Measurements from ENCODE around the gene TBPL2.
A peak's percentile ranks its signal among the peaks of the same experiment; 100 is the strongest.
"Not testable (repeated sequence)": the region's sequence is repeated elsewhere in the genome, so short reads cannot be mapped to it uniquely, and the experiment has no call there.

The TBPL2 gene

DNA sequence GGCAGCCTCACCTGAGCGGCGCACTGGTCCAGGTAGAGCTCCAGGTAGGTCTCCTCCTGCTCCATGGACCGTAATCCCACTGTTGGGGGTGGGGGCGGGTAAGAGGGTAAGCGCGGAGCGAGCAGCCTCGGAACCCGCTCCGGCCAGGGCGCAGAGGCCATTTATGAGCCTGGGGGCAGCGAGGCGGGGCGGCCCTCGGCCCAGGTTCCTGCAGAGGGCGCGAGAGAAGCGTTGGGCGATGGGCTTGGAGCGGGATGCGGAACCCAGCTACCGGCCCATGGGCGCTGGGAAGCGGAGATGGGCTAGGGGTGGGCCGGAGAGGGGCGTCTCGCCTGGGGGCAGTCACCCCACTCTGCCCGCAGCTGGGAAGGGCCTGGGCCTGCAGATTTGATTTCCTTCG, at the start of gene TBPL2:
TBPL2 (minus strand) TSS at position 232 of the 400 bp plus-strand sequence; CDS start at position 65, 167 bp downstream.
- no peak for DNase-seq (ENCODE audit: low read depth in 2 of 2, low spot score in 1 of 2)

DNA sequence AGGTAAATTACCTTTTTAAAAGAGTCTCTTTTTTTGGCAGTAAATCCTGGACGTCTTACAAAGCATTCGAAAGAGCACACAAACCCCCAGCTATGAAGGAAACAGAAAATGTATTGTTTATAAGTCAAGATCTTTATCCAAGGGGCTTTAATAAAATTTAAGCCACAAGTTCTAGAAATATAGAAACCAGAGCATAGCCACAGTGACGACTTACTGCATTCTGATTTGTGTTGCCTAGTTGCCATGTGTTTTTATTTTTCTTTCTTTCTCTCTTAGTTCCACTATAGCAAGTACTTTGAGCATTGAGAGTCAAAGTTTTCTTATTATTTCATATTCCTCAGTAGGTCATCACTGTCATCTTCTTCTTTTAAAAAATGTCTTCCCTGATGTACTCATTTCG, 47.8 kb upstream of the TBPL2 start:
- DNase-seq (ENCODE audit: low read depth in 2 of 2, low spot score in 1 of 2), result no peak

DNA sequence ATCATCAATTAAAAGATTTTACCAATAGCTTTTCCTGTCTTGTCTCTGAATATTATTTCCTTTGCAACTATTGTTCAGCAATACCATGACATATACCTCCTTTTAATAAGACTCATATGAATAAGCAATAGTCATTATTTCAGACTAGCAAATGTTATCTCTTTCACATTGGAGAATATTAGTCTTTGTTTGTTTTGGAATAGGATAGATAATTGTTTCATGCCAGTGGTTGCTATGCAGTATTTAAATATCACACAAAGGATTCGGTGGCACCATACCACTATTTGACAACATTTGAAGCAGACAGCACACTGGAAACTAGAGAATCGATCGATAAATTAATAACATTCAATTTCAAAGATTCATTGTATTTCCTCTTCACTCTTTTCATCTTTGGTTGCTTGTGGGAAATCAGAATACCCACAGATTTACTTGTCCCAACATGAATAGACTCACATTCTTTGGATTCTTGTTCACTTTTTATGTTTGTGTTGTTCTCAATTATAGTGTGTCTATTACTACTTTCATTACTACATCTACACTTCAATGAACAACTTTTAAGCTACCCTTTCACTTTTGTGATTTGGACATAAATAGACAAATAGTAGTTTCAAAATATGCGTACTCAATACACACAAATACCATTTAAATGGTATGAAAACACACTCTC, 42.7 kb upstream of the TBPL2 start:
- DNase-seq (ENCODE audit: low read depth in 2 of 2, low spot score in 1 of 2), result no peak

DNA sequence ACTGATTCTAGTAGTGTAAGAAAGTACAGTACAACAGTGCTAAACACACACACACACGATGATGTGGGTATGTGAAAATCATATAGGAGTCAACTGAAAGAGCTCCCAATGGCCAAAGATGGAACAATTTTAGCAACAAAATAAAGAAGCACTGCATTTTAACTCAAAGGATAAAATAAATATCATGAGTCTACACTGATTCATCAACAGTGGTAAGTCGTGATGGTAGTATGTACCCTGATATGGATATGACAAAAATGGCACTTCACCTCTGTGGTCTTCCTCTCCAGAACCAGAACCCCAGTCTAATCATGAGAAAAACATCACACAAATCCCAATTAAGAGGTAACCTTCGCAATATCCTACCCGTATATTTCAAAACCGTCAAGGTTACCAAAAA, 41.4 kb upstream of the TBPL2 start:
- no peak for DNase-seq (ENCODE audit: low read depth in 2 of 2, low spot score in 1 of 2)

DNA sequence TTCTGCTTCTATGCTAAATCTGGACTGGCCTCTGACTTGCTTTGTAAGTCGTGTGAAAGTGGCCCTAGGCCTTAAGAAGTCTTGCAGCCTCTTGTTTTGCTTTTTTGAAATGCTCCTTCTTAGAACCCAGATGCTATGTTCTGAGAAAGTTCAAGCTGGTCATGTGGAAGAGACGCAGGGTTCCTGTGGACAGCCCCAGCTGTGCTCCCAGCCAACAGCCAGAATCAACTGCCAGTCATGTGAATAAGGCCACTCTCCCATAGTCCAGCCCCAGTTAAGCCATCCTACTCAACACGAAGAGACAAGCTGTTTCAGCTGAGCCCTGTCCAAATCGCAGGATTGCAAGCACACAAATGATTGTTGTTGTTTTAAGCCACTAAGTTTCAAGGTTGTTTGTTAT, 37.3 kb upstream of the TBPL2 start:
- DNase-seq (ENCODE audit: low read depth in 2 of 2, low spot score in 1 of 2), result no peak

DNA sequence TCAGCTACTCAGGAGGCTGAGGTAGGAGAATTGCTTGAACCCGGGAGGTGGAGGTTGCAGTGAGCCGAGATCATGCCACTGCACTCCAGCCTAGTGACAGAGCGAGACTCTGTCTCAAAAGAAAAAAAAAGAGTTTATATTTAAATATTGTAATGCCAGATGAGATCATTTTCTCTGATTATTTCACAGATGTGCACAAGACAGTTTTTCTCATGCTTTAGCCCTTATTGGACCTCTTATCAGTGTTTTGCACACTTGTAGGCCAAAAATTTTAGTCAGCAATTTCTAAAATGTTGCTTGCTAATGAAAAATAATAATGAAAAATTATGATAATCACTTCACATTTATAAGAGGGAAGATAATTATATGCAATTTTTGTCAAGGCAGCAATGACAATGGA, 36.0 kb upstream of the TBPL2 start:
- not testable (repeated sequence) for DNase-seq (ENCODE audit: low read depth in 2 of 2, low spot score in 1 of 2)

DNA sequence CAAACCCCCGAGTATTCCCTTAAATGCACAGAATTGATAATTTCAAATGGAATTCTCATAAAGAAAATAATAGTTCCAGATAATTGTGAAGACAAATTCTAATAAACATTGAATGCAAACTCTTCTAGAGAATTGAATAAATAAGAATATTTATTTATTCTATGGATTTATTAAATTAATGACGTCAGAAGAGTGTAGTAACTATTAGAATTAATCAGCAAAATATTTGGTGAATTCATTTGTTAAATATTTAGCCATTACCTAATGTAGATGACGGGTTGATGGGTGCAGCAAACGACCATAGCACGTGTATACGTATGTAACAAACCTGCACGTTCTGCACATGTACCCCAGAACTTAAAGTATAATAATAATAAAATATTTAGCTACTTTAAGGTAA, 33.4 kb upstream of the TBPL2 start:
- no peak for DNase-seq (ENCODE audit: low read depth in 2 of 2, low spot score in 1 of 2)

DNA sequence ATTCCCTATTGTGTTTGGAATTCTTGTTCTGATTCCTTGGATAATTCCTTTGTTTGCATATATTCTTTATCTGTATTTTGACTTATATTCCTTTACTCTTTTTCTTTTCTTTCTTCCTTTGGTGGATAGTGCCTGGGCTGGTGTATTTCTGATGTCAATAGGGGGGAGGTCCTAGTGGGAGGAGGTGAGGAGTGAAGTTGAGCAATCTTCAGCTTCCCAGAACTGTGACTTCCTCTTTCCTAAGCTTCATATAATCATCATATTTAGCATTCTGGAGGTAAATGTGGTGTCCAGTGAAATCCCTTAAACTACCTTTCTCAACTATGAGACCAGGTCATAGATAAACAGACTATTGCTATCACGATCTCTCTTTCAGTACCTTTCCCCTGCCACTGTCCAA, 29.6 kb upstream of the TBPL2 start:
- DNase-seq (ENCODE audit: low read depth in 2 of 2, low spot score in 1 of 2), result no peak

DNA sequence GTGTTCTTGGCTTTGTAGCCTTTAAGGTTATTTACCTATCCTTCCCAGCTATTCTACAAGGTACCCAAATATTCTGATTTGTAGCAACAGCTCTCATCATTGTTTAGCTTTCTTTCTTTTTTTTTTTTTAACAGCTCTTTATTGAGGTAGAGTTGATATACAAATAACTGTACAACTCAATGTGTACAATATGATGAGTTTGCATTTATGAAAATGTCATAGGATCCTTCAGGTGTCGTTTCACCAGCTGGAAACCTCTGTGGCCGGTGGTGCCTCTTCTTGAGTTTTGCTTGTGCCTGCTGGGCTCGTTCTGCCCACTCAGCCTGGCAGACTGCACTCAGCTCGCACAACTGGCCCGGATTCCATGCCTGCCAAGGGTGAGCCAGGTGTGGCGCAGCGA, 26.9 kb upstream of the TBPL2 start:
- no peak for DNase-seq (ENCODE audit: low read depth in 2 of 2, low spot score in 1 of 2)

DNA sequence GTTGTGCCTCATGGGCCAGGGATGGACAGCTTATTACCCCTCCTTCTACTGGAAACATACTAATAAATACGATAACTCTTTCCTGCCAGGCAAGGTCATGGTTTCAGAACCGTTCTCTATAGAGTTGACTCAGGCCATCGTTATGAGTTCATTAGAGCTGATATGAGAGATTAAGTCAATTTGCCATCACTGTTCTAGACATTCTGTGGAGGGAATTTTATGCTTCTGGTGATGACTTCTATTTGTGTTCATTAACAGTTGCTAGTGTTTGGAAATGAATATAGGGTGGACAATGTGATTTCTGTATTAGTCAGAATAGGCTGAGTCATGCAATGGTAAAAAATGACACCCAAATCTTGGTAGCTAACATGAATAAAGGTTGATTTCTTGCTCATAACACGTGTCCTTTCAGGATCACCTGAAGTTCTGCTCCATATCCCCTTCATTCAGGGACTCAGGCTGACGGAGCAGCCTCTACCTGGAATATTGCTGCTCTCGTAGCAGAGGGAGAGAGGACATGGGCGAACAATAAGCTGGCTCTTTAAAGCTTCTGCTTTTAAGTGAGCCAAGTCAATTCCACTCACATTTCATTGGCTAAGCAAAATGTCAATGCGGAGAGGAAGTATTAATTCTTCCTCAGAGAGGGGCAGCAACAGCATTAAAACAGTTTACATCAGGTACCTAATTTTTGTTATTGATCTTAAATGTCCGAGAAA, 18.5 kb upstream of the TBPL2 start:
- no peak for DNase-seq (ENCODE audit: low read depth in 2 of 2, low spot score in 1 of 2)

DNA sequence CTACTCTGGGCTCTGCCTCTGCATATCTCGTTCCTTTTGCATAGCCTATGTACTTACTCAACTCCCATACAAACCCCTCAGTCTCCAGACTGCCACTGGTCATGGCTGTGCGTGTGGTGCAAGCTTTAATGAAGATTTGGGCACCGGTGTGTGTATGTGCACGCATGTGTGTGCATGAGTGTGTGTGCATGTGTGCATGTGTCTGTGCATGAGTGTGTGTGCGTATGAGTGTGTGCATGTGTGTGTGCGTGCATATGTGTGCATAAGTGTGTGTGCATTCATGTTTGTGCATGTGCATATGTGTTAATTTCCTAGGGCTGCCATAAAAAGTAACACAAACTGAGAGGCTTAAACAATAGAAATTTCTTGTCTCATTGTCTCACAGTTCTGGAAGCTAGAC, 17.1 kb upstream of the TBPL2 start:
- DNase-seq (ENCODE audit: low read depth in 2 of 2, low spot score in 1 of 2), result no peak

DNA sequence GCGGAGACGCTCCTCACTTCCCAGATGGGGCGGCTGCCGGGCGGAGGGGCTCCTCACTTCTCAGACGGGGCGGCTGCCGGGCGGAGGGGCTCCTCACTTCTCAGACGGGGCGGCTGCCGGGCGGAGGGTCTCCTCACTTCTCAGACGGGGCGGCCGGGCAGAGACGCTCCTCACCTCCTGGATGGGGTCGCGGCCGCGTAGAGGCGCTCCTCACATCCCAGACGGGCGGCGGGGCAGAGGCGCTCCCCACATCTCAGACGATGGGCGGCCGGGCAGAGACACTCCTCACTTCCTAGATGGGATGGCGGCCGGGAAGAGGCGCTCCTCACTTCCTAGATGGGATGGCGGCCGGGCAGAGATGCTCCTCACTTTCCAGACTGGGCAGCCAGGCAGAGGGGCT, 16.0 kb upstream of the TBPL2 start:
- not testable (repeated sequence) for DNase-seq (ENCODE audit: low read depth in 2 of 2, low spot score in 1 of 2)

DNA sequence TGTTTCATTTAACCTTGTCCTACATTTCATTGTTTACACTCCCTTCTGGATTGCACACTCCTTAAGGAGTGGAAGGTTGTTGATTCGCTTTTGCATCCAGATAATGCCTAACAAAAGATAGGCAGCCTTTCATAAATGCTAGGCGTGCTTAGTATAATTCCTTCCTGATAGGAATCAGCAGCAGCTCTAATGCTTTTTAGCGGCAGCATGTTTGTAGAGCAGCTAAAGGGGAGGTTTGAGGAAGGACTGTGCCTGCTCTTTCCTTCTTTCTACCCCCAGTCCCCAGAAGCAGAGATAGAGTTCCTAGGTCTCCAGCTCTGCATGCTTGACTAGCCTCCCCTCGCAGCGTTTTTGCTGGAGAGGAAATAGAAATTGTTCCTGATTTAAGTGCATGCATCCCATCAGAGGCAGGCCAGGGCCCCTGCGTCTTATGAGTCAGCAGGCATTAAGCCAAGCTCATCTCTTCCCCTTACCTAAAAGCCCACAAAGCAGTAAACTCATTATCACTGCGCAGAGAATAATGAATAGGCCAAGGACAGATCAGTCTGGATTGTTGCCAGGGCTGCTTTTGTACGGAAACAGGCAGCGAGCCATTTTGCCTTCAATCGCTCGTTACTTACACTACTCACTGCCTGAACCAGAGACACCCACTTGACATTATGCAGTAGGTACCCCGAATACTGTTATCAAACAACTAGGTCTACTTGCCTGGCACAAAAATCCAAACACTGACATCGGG, 14.0 kb upstream of the TBPL2 start:
- DNase-seq (ENCODE audit: low read depth in 2 of 2, low spot score in 1 of 2), result no peak

DNA sequence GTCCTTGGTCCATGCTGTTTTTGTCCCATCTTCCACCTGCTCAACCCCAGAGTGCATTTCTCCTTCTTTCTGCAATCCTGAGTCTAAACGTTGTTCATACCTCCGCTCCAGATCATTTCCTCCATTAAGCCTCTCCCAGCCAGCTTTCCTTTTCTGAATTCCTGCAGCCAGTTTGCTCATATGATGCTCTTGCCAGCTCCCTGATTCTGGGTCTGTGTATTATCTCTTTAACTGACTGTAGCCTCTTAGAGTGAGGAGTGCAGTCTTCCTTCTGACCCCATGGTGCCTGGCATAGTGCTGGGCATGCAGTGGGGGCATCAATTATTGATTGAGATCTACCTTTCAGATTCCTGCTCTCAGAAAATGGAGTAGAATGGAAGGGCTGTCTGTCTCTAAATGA, 11.5 kb upstream of the TBPL2 start:
- DNase-seq (ENCODE audit: low read depth in 2 of 2, low spot score in 1 of 2), result no peak

DNA sequence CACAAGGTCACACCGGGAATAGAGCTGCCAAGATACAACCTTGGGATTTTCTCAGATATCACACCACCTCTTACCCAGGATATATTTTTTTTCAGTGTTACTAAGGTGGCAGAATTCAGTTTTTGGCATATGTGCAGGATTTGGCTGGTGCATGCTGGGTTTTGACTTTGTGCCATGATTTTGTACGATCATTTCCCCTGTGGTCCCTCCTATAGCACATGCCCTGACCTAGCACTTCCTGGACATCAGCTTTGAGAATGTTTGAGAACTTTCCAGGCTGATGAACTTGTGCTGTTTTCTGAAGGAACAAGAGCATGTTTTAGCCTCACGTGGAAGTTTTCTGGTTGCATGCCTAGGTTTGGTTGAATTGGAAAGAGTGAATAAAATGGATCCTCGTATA, 11.0 kb upstream of the TBPL2 start:
- DNase-seq (ENCODE audit: low read depth in 2 of 2, low spot score in 1 of 2), result no peak

DNA sequence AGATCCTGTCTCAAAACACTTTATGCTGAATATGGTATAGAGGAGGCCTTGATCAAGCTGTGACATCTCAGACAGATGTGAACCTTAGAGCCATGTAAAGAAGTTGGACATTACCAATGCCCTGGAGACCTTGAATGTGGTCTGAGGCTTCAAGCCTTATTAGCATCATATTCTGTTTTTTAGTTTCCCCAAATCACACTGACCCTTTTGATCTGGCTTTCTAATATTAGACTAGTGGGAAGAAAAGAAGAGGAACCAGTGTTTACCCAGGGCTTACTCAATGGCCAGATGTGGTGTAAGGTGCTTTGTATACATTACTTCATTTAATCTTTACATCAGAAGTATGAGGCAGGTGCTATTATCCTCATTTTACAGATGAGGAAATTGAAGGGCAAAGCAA, 10.6 kb upstream of the TBPL2 start:
- DNase-seq (ENCODE audit: low read depth in 2 of 2, low spot score in 1 of 2), result no peak

DNA sequence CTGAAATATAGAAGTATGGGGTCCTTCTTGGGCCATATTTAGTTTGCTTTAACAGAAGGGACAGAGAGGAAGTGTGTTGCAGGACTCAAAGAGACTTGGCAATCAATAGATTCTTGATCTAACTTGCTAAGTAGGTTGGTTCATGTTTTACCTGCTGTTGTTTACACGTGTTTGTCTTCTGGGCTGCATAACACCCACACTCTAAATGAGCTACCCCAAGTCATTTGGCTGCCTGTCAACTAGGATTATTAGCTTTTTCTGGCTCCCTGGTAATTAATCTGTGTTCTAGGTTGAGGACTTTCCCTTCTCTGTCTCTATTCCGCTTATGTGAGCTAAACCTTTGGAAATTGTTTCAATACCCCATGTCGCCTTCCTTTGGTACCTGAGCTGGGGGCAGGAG, 10.1 kb upstream of the TBPL2 start:
- no peak for DNase-seq (ENCODE audit: low read depth in 2 of 2, low spot score in 1 of 2)

DNA sequence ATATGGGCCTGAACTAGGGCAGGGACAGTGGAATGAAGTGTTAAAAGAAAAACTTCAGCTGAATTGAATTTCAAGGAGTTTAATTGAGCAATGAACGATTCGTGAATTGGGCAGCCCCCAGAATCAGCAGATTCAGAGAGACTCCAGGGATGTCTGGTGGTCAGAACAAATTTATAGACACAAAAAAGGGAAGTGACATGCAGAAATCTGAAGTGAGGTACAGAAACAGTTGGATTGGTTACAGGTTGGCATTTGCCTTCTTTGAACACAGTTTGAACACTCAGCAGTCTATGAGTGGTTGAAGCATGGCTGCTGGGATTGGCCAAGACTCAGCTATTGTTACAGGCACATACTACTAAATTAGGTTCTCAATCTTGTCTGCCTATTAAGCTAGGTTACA, 9.7 kb upstream of the TBPL2 start:
- no peak for DNase-seq (ENCODE audit: low read depth in 2 of 2, low spot score in 1 of 2)

DNA sequence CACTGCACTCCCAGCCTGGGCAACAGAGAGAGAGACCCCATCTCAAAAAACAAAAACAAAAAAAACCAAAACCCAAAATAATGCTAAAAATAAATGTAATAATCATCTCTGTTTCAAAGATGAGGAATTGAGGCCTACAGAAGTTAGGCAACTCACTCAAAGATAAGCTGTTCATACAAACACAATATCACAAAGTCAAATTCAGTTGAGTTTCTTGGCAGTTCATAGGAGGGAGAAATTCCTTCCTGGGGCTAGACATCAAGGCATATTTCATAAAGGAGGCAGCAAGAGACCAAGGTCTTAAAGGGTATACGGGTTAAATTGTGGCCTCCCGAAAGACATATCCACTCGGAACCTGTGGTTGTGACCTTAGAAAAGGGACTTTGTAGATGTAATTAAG, 8.7 kb upstream of the TBPL2 start:
- DNase-seq (ENCODE audit: low read depth in 2 of 2, low spot score in 1 of 2), result no peak

DNA sequence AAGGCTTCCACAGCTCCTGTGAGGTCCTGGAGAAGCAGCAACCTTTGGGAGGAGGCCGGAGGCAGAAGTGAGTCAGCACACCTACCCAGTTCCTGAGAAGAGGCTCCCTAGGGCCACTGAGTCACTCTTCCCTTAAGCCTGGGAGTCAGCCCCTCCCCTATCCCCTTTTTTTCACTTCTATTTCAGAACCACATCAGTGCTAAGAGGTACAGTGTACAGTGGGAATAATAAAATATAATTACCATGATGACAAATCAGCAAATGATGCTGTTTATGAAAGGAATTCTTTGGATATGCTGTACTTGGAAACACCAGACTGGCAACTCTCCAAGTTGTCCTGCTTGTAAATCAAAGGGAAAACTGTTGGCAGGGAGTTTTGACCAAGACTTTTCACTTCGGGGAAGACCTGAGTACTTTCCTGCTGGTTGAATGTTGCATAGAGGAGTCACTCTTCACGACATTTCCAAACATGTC, 7.8 kb upstream of the TBPL2 start:
- DNase-seq (ENCODE audit: low read depth in 2 of 2, low spot score in 1 of 2), result no peak

DNA sequence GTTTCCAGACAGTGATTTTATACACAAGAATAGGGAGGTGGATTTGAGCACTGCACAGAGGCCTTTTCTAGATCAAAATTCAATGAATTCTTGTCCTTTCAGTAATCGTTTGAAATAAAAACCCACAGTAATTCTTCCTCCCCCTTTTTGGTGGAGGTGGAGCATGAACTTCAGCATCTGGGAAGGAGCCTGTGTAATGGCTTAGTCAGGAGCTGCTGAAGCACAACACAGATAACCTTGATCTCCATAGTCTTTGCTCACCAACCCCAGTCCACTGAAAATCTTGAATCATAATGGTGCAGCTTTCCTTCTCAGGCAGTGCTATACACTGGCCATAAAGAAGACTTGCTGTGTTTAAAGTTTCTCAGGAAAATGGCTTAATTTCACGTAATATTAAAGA, 6.4 kb upstream of the TBPL2 start:
- DNase-seq (ENCODE audit: low read depth in 2 of 2, low spot score in 1 of 2), result no peak

DNA sequence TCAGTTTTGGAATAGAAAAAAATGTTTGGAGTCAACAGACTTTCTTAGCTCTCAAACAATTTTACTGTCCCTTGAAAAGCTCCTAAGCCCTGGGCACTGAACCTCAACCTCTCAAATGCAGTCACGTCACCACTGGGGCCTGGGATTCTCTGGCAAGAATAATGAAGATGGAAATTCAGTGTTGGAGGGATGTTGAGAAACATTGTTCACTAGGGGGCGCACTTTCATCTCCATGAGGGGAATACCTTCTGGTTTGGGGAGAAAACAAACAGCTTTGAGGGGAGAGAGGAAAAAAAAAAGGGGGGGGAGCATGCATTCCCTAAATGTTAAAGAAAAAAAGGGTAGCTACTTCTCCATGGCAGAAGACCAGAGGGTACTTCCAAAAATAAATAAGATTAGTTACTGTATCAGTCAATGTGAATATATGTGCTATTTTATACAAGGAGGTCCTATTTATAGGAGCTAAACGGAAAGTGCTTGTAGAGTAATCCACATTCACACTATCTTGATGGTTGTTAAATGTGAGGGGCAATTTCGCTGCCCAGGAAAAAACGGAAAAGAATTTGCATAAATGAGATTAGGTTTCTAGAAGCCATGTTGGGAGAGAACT, 5.8 kb upstream of the TBPL2 start:
- peak in 1 of 2 donors; percentile 24 for DNase-seq (ENCODE audit: low read depth in 2 of 2, low spot score in 1 of 2)
